WTC11 (cell line): ENCODE data around the gene CCDC134. TPM values are rescaled to one million over a fixed set of nuclear protein-coding genes. Genes with fewer than 3 reads are reported as not detected.

Experiments
- ATAC-seq: fragments of 200-7000 bp; cut with Tn5 transposase; 2 replicates; pipeline ENCODE4 v1.10.0; 2021; ENCODE audit warnings: mild to moderate bottlenecking, moderate library complexity
- CTCF ChIA-PET: fragments of 300-600 bp; sonication (Branson Sonifier 250); formaldehyde crosslinking; loops from one replicate; lab custom pipeline; 2021; ENCODE audit warnings: antibody characterized with exemption; lab: Charles Lee
- POLR2A ChIA-PET: fragments of 350-600 bp; sonication (Branson Sonifier 250); formaldehyde crosslinking; loops from one replicate; lab custom pipeline; 2021; ENCODE audit warnings: antibody characterized with exemption; lab: Charles Lee
- DNase-seq: peaks from one replicate; pipeline ENCODE4 v3.0.0; 2021; ENCODE audit warnings: low spot score
- H3K27ac Mint-ChIP-seq: 2 replicates; pipeline ENCODE4 v1.8.0; 2021; ENCODE audit warnings: mixed read lengths
- H3K27me3 Mint-ChIP-seq: 2 replicates; pipeline ENCODE4 v1.8.0; 2021; ENCODE audit warnings: low read depth, mild to moderate bottlenecking, moderate library complexity, mixed read lengths
- H3K36me3 Mint-ChIP-seq: 2 replicates; pipeline ENCODE4 v1.8.0; 2021; ENCODE audit warnings: mixed read lengths
- H3K4me1 Mint-ChIP-seq: 2 replicates; pipeline ENCODE4 v1.8.0; 2022; ENCODE audit warnings: mixed read lengths
- H3K4me3 Mint-ChIP-seq: 2 replicates; pipeline ENCODE4 v1.8.0; 2021; ENCODE audit warnings: mild to moderate bottlenecking, moderate library complexity, mixed read lengths
- H3K9me3 Mint-ChIP-seq: 2 replicates; pipeline ENCODE4 v1.8.0; 2021; ENCODE audit warnings: mixed read lengths
- ARID4B ChIP-seq: sonication (generic); formaldehyde crosslinking; IDR thresholded peaks from 2 replicates; pipeline ENCODE4 v1.8.0; 2023; ENCODE audit warnings: missing genetic modification reagents, mild to moderate bottlenecking, borderline replicate concordance
- ATF3 ChIP-seq: sonication (generic); formaldehyde crosslinking; conservative IDR thresholded peaks from 2 replicates; pipeline ENCODE4 v1.8.1; 2022; ENCODE audit warnings: mild to moderate bottlenecking, missing genetic modification reagents
- ETV6 ChIP-seq: sonication (generic); formaldehyde crosslinking; IDR thresholded peaks from 2 replicates; pipeline ENCODE4 v1.8.1; 2022; ENCODE audit warnings: mild to moderate bottlenecking, missing genetic modification reagents
- HMGA2 ChIP-seq: fragments of 250-450 bp; sonication (Bioruptor Pico); IDR thresholded peaks from 2 replicates; pipeline ENCODE4 v1.4.0; 2021; ENCODE audit warnings: mild to moderate bottlenecking, moderate library complexity
- IRF2 ChIP-seq: sonication (generic); formaldehyde crosslinking; IDR thresholded peaks from 2 replicates; pipeline ENCODE4 v1.8.0; 2022; ENCODE audit warnings: low read depth, missing genetic modification reagents, borderline replicate concordance
- NR2C2 ChIP-seq: sonication (generic); formaldehyde crosslinking; IDR thresholded peaks from 2 replicates; pipeline ENCODE4 v1.8.0; 2022; ENCODE audit warnings: mild to moderate bottlenecking, missing genetic modification reagents
- PREB ChIP-seq: sonication (generic); formaldehyde crosslinking; IDR thresholded peaks from 2 replicates; pipeline ENCODE4 v1.8.1; 2022; ENCODE audit warnings: mild to moderate bottlenecking, missing genetic modification reagents, moderate library complexity, borderline replicate concordance
- PRRX2 ChIP-seq: fragments of 250-450 bp; sonication (Bioruptor Pico); IDR thresholded peaks from 2 replicates; pipeline ENCODE4 v1.8.0; 2021; ENCODE audit warnings: mild to moderate bottlenecking
- SMAD4 ChIP-seq: sonication (generic); formaldehyde crosslinking; IDR thresholded peaks from 2 replicates; pipeline ENCODE4 v1.8.0; 2022; ENCODE audit warnings: mild to moderate bottlenecking, missing genetic modification reagents
- SOX15 ChIP-seq: fragments of 250-450 bp; sonication (Bioruptor Pico); IDR thresholded peaks from 2 replicates; pipeline ENCODE4 v1.9.0; 2021; ENCODE audit warnings: mild to moderate bottlenecking
- SP1 ChIP-seq: sonication (generic); formaldehyde crosslinking; conservative IDR thresholded peaks from 2 replicates; pipeline ENCODE4 v1.8.1; 2022; ENCODE audit warnings: missing genetic modification reagents
- STAT6 ChIP-seq: sonication (generic); formaldehyde crosslinking; conservative IDR thresholded peaks from 2 replicates; pipeline ENCODE4 v1.8.1; 2023; ENCODE audit warnings: mild to moderate bottlenecking, low read depth, missing genetic modification reagents, moderate library complexity
- TP53 ChIP-seq: sonication (generic); formaldehyde crosslinking; IDR thresholded peaks from 2 replicates; pipeline ENCODE4 v1.8.1; 2023; ENCODE audit warnings: mild to moderate bottlenecking, missing genetic modification reagents
- USF2 ChIP-seq: sonication (generic); formaldehyde crosslinking; IDR thresholded peaks from 2 replicates; pipeline ENCODE4 v1.8.1; 2023; ENCODE audit warnings: mild to moderate bottlenecking, missing genetic modification reagents, moderate library complexity
- ZBTB21 ChIP-seq: sonication (generic); formaldehyde crosslinking; IDR thresholded peaks from 2 replicates; pipeline ENCODE4 v1.8.1; 2023; ENCODE audit warnings: mild to moderate bottlenecking, missing genetic modification reagents, borderline replicate concordance
- ZNF121 ChIP-seq: sonication (generic); formaldehyde crosslinking; IDR thresholded peaks from 2 replicates; pipeline ENCODE4 v1.8.0; 2023; ENCODE audit warnings: missing genetic modification reagents
- ZNF317 ChIP-seq: sonication (generic); formaldehyde crosslinking; IDR thresholded peaks from 2 replicates; pipeline ENCODE4 v1.8.1; 2023; ENCODE audit warnings: low read depth, mild to moderate bottlenecking, moderate library complexity, missing genetic modification reagents, borderline replicate concordance
- ZNF423 ChIP-seq: fragments of 250-450 bp; sonication (Bioruptor Pico); IDR thresholded peaks from 2 replicates; pipeline ENCODE4 v2.1.2; 2022; ENCODE audit warnings: mild to moderate bottlenecking, moderate library complexity
- total RNA-seq: library from RNA; stranded (reverse); gene quantifications from 3 replicates; pipeline ENCODE4 v1.2.3, GENCODE V29; 2021
- TF ChIP-seq, protein P1 (sequence below): sonication (generic); formaldehyde crosslinking; IDR thresholded peaks from 2 replicates; pipeline ENCODE4 v1.8.1; 2022; ENCODE audit warnings: missing genetic modification reagents, borderline replicate concordance

CCDC134 gene
- total RNA-seq, 1 experiment from 2014 or later: 19.0 TPM

GRCh38 chr22:41775976-41776375, 24.5 kb upstream of the CCDC134 start:
- no peak overlapping the region for H3K27ac Mint-ChIP-seq
- ATAC-seq (no peak), DNase-seq (no peak)
- CTCF ChIA-PET: interaction anchor here (0.5 to 3.1 kb wide), 4 partner anchors 13 to 150 kb away, joined by 3 to 14 read pairs (median 5); no protein-coding TSS in a partner anchor
- H3K36me3 Mint-ChIP-seq: no peaks in the 10 kb centered on the region
- peaks cover 7% of the 10 kb centered on the region for H3K4me1 Mint-ChIP-seq
- peaks cover 4% of the 10 kb centered on the region for H3K27me3 Mint-ChIP-seq
- POLR2A ChIA-PET: no interaction called here
- H3K9me3 Mint-ChIP-seq: no peaks in the 10 kb centered on the region
- TF ChIP-seq ZNF423 (CRISPR knock-in tag) (no peak), ZNF317 (CRISPR knock-in tag) (no peak)
- no peak overlapping the region for H3K4me3 Mint-ChIP-seq

GRCh38 chr22:41776381-41776780, 24.1 kb upstream of the CCDC134 start:
- no peak overlapping the region for H3K27ac Mint-ChIP-seq
- TF ChIP-seq SMAD4 (CRISPR knock-in tag) (no peak), ETV6 (CRISPR knock-in tag) (no peak), ZBTB21 (no peak), ATF3 (CRISPR knock-in tag) (no peak), USF2 (CRISPR knock-in tag) (no peak)
- TF ChIP-seq, all 79 proteins: peak for 0
- Mint-ChIP-seq H3K9me3 (no peaks in the 10 kb centered on the region), H3K36me3 (no peaks in the 10 kb centered on the region), H3K4me1 (peaks cover 8% of the 10 kb centered on the region), H3K4me3 (no peak overlapping the region), H3K27me3 (peaks cover 7% of the 10 kb centered on the region)
- DNase-seq: no peak
- ChIA-PET POLR2A (no interaction called here), CTCF (interaction anchor here (0.5 to 3.1 kb wide), 5 partner anchors 13 to 149 kb away, joined by 3 to 14 read pairs (median 4); no protein-coding TSS in a partner anchor)
- no peak for ATAC-seq

- ChIA-PET CTCF (interaction anchor here (0.7 to 1.2 kb wide), 2 partner anchors 148 to 154 kb away, joined by 4 read pairs; no protein-coding TSS in a partner anchor), POLR2A (interaction anchor here (1.1 kb wide), 1 partner anchor 23 kb away, joined by 3 read pairs; the partner anchor contains the start of gene CCDC134)
- Mint-ChIP-seq H3K27ac (no peak overlapping the region), H3K27me3 (peaks cover 7% of the 10 kb centered on the region; the same call in 1 of the 2 replicates), H3K4me3 (no peak overlapping the region), H3K36me3 (no peaks in the 10 kb centered on the region), H3K4me1 (peaks cover 8% of the 10 kb centered on the region), H3K9me3 (no peaks in the 10 kb centered on the region)
- no peak for DNase-seq
- ATAC-seq: no peak
- TF ChIP-seq USF2 (CRISPR knock-in tag): no peak
- TF ChIP-seq IRF2 (CRISPR knock-in tag): no peak
- no peak for TF ChIP-seq ZNF121 (CRISPR knock-in tag)
- TF ChIP-seq SOX15 (CRISPR knock-in tag): no peak
- no peak for TF ChIP-seq NR2C2 (CRISPR knock-in tag)
- TF ChIP-seq, protein P1, sequence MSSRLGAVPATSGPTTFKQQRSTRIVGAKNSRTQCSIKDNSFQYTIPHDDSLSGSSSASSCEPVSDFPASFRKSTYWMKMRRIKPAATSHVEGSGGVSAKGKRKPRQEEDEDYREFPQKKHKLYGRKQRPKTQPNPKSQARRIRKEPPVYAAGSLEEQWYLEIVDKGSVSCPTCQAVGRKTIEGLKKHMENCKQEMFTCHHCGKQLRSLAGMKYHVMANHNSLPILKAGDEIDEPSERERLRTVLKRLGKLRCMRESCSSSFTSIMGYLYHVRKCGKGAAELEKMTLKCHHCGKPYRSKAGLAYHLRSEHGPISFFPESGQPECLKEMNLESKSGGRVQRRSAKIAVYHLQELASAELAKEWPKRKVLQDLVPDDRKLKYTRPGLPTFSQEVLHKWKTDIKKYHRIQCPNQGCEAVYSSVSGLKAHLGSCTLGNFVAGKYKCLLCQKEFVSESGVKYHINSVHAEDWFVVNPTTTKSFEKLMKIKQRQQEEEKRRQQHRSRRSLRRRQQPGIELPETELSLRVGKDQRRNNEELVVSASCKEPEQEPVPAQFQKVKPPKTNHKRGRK (CRISPR knock-in tag): no peak
- TF ChIP-seq SP1 (CRISPR knock-in tag): no peak
- TF ChIP-seq STAT6 (CRISPR knock-in tag): no peak
- TF ChIP-seq HMGA2 (CRISPR knock-in tag): no peak
- TF ChIP-seq ARID4B (CRISPR knock-in tag): no peak
- no peak for TF ChIP-seq PREB
- no peak for TF ChIP-seq PRRX2
- TF ChIP-seq TP53 (CRISPR knock-in tag): no peak
Measured at GRCh38 chr22:41777749-41778425, 22.6 kb upstream of the CCDC134 start.
